HEK293 (cell line): ENCODE measurements around the gene USH1G.

Experiments used
- CTCF ChIA-PET: fragments of 350-600 bp; formaldehyde crosslinking; extraction: SDS; loops from one replicate; lab custom pipeline; 2021; ENCODE audit warnings: antibody characterized with exemption; lab: Yijun Ruan, JAX
- POLR2A ChIA-PET: fragments of 300-600 bp; formaldehyde crosslinking; extraction: SDS; loops from one replicate; lab custom pipeline; 2020; ENCODE audit warnings: antibody characterized with exemption, inconsistent platforms; lab: Yijun Ruan, JAX
- H3K27ac ChIP-seq: fragments of 200-500 bp; sonication (Bioruptor generic); 2 replicates; pipeline ENCODE4 v1.5.1; 2014; ENCODE audit warnings: low read depth, low read length, control low read depth, inconsistent platforms; ENCODE audit errors: extremely low read depth
- H3K36me3 ChIP-seq, 2 experiments: fragments of 200-500 bp in 1 of 2; sonication (Bioruptor generic) in 1 of 2; 1 replicate in 1 of 2; 2 replicates in 1 of 2; pipeline ENCODE4 v1.5.1; 2014 to 2017; ENCODE audit warnings: inconsistent platforms in 2 of 2, low read length in 2 of 2; ENCODE audit not compliant: control insufficient read depth in 2 of 2, insufficient read depth in 1 of 2
- H3K4me1 ChIP-seq: fragments of 200-500 bp; sonication (Bioruptor generic); 2 replicates; pipeline ENCODE4 v1.5.1; 2014; ENCODE audit warnings: mild to moderate bottlenecking, low read length, inconsistent platforms; ENCODE audit not compliant: control insufficient read depth, insufficient read depth
- H3K4me3 ChIP-seq: 2 replicates; pipeline ENCODE4 v1.5.1; 2011; ENCODE audit warnings: low read depth, mild to moderate bottlenecking, control low read depth, low read length, moderate library complexity
- H3K9me3 ChIP-seq: fragments of 200-500 bp; sonication (Bioruptor generic); 2 replicates; pipeline ENCODE4 v1.5.1; 2014; ENCODE audit warnings: low read depth, low read length, inconsistent platforms; ENCODE audit not compliant: control insufficient read depth, insufficient read depth
- GLI2 ChIP-seq: fragments of 450-650 bp; formaldehyde crosslinking; IDR thresholded peaks from 2 replicates; pipeline ENCODE4; 2017; ENCODE audit warnings: missing biosample characterization, missing genetic modification characterization, low read depth, borderline replicate concordance
- GLI4 ChIP-seq: fragments of 450-650 bp; formaldehyde crosslinking; IDR thresholded peaks from 2 replicates; pipeline ENCODE4 v1.5.1; 2016; ENCODE audit warnings: missing biosample characterization, missing genetic modification characterization
- KLF1 ChIP-seq: fragments of 450-650 bp; formaldehyde crosslinking; IDR thresholded peaks from 2 replicates; pipeline ENCODE4 v1.5.1; 2016; ENCODE audit warnings: missing biosample characterization, missing genetic modification characterization
- KLF10 ChIP-seq: fragments of 450-650 bp; IDR thresholded peaks from 2 replicates; pipeline ENCODE4 v1.5.1; 2018; ENCODE audit warnings: missing biosample characterization, mild to moderate bottlenecking, missing genetic modification characterization
- MYNN ChIP-seq: fragments of 450-650 bp; formaldehyde crosslinking; IDR thresholded peaks from 2 replicates; pipeline ENCODE4 v1.5.1; 2016; ENCODE audit warnings: missing biosample characterization, missing genetic modification characterization, borderline replicate concordance
- SCRT2 ChIP-seq: fragments of 450-650 bp; formaldehyde crosslinking; IDR thresholded peaks from 2 replicates; pipeline ENCODE4 v1.5.1; 2016; ENCODE audit warnings: missing biosample characterization, missing genetic modification characterization
- SP2 ChIP-seq: fragments of 450-650 bp; formaldehyde crosslinking; IDR thresholded peaks from 2 replicates; pipeline ENCODE4 v1.5.1; 2016; ENCODE audit warnings: missing biosample characterization, missing genetic modification characterization
- SP7 ChIP-seq: fragments of 450-650 bp; formaldehyde crosslinking; IDR thresholded peaks from 2 replicates; pipeline ENCODE4 v1.5.1; 2016; ENCODE audit warnings: missing biosample characterization, missing genetic modification characterization
- ZBTB1 ChIP-seq: fragments of 450-650 bp; formaldehyde crosslinking; IDR thresholded peaks from 2 replicates; pipeline ENCODE4 v1.5.1; 2016; ENCODE audit warnings: missing biosample characterization, missing genetic modification characterization
- ZBTB10 ChIP-seq: fragments of 450-650 bp; formaldehyde crosslinking; IDR thresholded peaks from 2 replicates; pipeline ENCODE4 v1.5.1; 2016; ENCODE audit warnings: missing biosample characterization, missing genetic modification characterization
- ZEB2 ChIP-seq: fragments of 450-650 bp; formaldehyde crosslinking; IDR thresholded peaks from 2 replicates; pipeline ENCODE4 v1.5.1; 2016; ENCODE audit warnings: missing biosample characterization, missing genetic modification characterization
- ZFP41 ChIP-seq: fragments of 450-650 bp; formaldehyde crosslinking; IDR thresholded peaks from 2 replicates; pipeline ENCODE4 v1.5.1; 2016; ENCODE audit warnings: missing biosample characterization, missing genetic modification characterization, borderline replicate concordance
- ZIC2 ChIP-seq: fragments of 450-650 bp; formaldehyde crosslinking; IDR thresholded peaks from 2 replicates; pipeline ENCODE4 v1.5.1; 2016; ENCODE audit warnings: missing biosample characterization, missing genetic modification characterization
- ZNF157 ChIP-seq: fragments of 450-650 bp; formaldehyde crosslinking; IDR thresholded peaks from 2 replicates; pipeline ENCODE4 v1.5.1; 2016; ENCODE audit warnings: missing biosample characterization, missing genetic modification characterization
- ZNF211 ChIP-seq: fragments of 450-650 bp; formaldehyde crosslinking; IDR thresholded peaks from 2 replicates; pipeline ENCODE4 v1.5.1; 2016; ENCODE audit warnings: low read depth, missing biosample characterization, missing genetic modification characterization
- ZNF221 ChIP-seq: fragments of 450-650 bp; formaldehyde crosslinking; IDR thresholded peaks from 2 replicates; pipeline ENCODE4 v1.5.1; 2017; ENCODE audit warnings: missing biosample characterization, missing genetic modification characterization, borderline replicate concordance
- ZNF248 ChIP-seq: fragments of 450-650 bp; formaldehyde crosslinking; IDR thresholded peaks from 2 replicates; pipeline ENCODE4 v1.5.1; 2017; ENCODE audit warnings: missing biosample characterization, missing genetic modification characterization
- ZNF266 ChIP-seq: fragments of 450-650 bp; formaldehyde crosslinking; IDR thresholded peaks from 2 replicates; pipeline ENCODE4 v1.5.1; 2016; ENCODE audit warnings: missing biosample characterization, missing genetic modification characterization, low read depth
- ZNF37A ChIP-seq: fragments of 450-650 bp; IDR thresholded peaks from 2 replicates; pipeline ENCODE4 v1.5.1; 2018; ENCODE audit warnings: missing biosample characterization, missing genetic modification characterization
- ZNF398 ChIP-seq: fragments of 450-650 bp; formaldehyde crosslinking; IDR thresholded peaks from 2 replicates; pipeline ENCODE4 v1.5.1; 2017; ENCODE audit warnings: missing biosample characterization, missing genetic modification characterization
- ZNF48 ChIP-seq: fragments of 450-650 bp; formaldehyde crosslinking; IDR thresholded peaks from 2 replicates; pipeline ENCODE4 v1.5.1; 2016; ENCODE audit warnings: missing biosample characterization, missing genetic modification characterization
- ZNF548 ChIP-seq: fragments of 450-650 bp; formaldehyde crosslinking; IDR thresholded peaks from 2 replicates; pipeline ENCODE4 v1.5.1; 2016; ENCODE audit warnings: missing biosample characterization, missing genetic modification characterization
- ZNF561 ChIP-seq: fragments of 450-650 bp; IDR thresholded peaks from 2 replicates; pipeline ENCODE4 v1.5.1; 2018; ENCODE audit warnings: missing biosample characterization, missing genetic modification characterization, borderline replicate concordance
- ZNF645 ChIP-seq: fragments of 450-650 bp; formaldehyde crosslinking; IDR thresholded peaks from 2 replicates; pipeline ENCODE4; 2016; ENCODE audit warnings: missing biosample characterization, missing genetic modification characterization
- ZSCAN4 ChIP-seq: fragments of 450-650 bp; formaldehyde crosslinking; IDR thresholded peaks from 2 replicates; pipeline ENCODE4 v1.5.1; 2017; ENCODE audit warnings: missing biosample characterization, missing genetic modification characterization

Gene USH1G

GRCh38 chr17:74922172-74922571, 883 bp downstream of the USH1G start:
- TF ChIP-seq ZFP41 (tag by site-specific recombination) (no peak), KLF10 (tag by site-specific recombination) (no peak), ZSCAN4 (tag by site-specific recombination) (no peak), GLI2 (tag by site-specific recombination) (no peak), ZEB2 (tag by site-specific recombination) (no peak), ZBTB1 (tag by site-specific recombination) (no peak)
- no peaks in the 10 kb centered on the region for H3K4me1 ChIP-seq
- H3K27ac ChIP-seq: no peak overlapping the region
- H3K4me3 ChIP-seq: no peak overlapping the region
- ChIA-PET CTCF (interaction anchor here (0.5 to 6.3 kb wide), 9 partner anchors 9 to 198 kb away, joined by 3 to 69 read pairs (median 4); no protein-coding TSS in a partner anchor), POLR2A (interaction anchor here (2.5 kb wide), 1 partner anchor 49 kb away, joined by 8 read pairs; the partner anchor contains the start of gene FDXR)
- peaks cover 0 to 5% of the 10 kb centered on the region in 2 experiments; a peak in 1 of 3 replicates for H3K36me3 ChIP-seq
- no peaks in the 10 kb centered on the region for H3K9me3 ChIP-seq

DNA sequence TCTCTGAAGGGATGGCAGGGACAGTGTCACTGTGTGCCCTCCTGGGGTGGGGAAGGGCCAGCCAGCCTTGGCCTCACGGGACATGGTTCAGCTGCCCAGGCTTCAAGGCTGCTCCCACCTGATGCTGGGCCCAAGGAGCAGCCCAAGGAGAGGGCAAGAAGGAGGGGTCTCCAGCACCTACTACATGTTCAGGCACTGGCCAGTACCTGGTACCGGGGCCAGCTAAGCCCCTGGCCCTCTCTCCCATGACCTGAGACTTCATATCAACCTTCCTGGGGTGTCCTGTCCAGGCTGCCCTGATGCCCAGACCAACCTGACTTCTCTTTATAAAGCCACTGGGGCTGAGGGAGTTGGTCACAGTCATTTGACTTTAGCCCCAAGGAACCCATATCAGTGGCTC, 1.3 kb downstream of the USH1G start:
- no peak for TF ChIP-seq ZNF211 (tag by site-specific recombination)
- TF ChIP-seq SCRT2 (tag by site-specific recombination): peak; percentile 65
- no peak for TF ChIP-seq ZNF248 (tag by site-specific recombination)
- no peak for TF ChIP-seq ZNF37A (tag by site-specific recombination)
- no peak for TF ChIP-seq ZNF645 (tag by site-specific recombination)
- TF ChIP-seq ZNF157 (tag by site-specific recombination): no peak
- TF ChIP-seq MYNN: no peak
- TF ChIP-seq, all 188 proteins: peak for 1
- peaks cover 0 to 5% of the 10 kb centered on the region in 2 experiments; a peak in 1 of 3 replicates for H3K36me3 ChIP-seq
- H3K4me3 ChIP-seq: no peak overlapping the region
- H3K9me3 ChIP-seq: no peaks in the 10 kb centered on the region
- no peak overlapping the region for H3K27ac ChIP-seq
- ChIA-PET CTCF (interaction anchor here (0.9 to 6.3 kb wide), 4 partner anchors 36 to 828 kb away, joined by 3 to 69 read pairs (median 12); no protein-coding TSS in a partner anchor), POLR2A (interaction anchor here (1.6 kb wide), 1 partner anchor 49 kb away, joined by 3 read pairs; the partner anchor contains the start of gene FDXR)
- no peaks in the 10 kb centered on the region for H3K4me1 ChIP-seq

GRCh38 chr17:74921026-74921681, 1.9 kb downstream of the USH1G start:
- POLR2A ChIA-PET: interaction anchor here (1.6 kb wide), 1 partner anchor 48 kb away, joined by 3 read pairs; the partner anchor contains the start of gene FDXR
- peaks cover 0 to 5% of the 10 kb centered on the region in 2 experiments; a peak in 1 of 3 replicates for H3K36me3 ChIP-seq
- CTCF ChIA-PET: interaction anchor here (0.5 to 6.3 kb wide), 7 partner anchors 10 to 829 kb away, joined by 3 to 69 read pairs (median 4); no protein-coding TSS in a partner anchor
- no peaks in the 10 kb centered on the region for H3K4me1 ChIP-seq
- no peak overlapping the region for H3K27ac ChIP-seq
- no peak overlapping the region for H3K4me3 ChIP-seq
- no peaks in the 10 kb centered on the region for H3K9me3 ChIP-seq
- TF ChIP-seq ZNF548 (tag by site-specific recombination) (no peak), GLI4 (tag by site-specific recombination) (no peak), SP7 (tag by site-specific recombination) (peak; percentile 43), SP2 (tag by site-specific recombination) (peak; percentile 16), ZIC2 (tag by site-specific recombination) (peak; percentile 87), ZNF398 (tag by site-specific recombination) (peak; percentile 77), KLF1 (tag by site-specific recombination) (peak; percentile 39; the same call in 1 of the 2 replicates), ZBTB10 (tag by site-specific recombination) (peak; percentile 39; the same call in 1 of the 2 replicates), ZNF221 (tag by site-specific recombination) (no peak), ZNF561 (no peak), KLF10 (tag by site-specific recombination) (no peak), ZNF266 (tag by site-specific recombination) (no peak), ZNF48 (tag by site-specific recombination) (no peak)
